ENCODE data around the gene ABCB10.

ABCB10 gene

GRCh38 chr1:229466887-229467286 is 91.6 kb downstream of the ABCB10 start:
- DNase-seq = no peak

All from activated naive CD4-positive, alpha-beta T cell treated with anti-CD3 and anti-CD28 coated beads, Interleukin-2, amount 50 U/mL, for 16 hours (primary cell).